Coronary artery (tissue), 2 donors: ENCODE data around the gene GATAD2A.

Source experiments
- DNase-seq: peaks from one replicate; pipeline ENCODE4 v3.0.0-alpha.2; 2017; ENCODE audit warnings: low spot score
- H3K27ac ChIP-seq, 2 donors: fragments of 200-600 bp; sonication (generic); one replicate each; pipeline ENCODE4 v1.5.1; 2016 to 2019
- H3K4me3 ChIP-seq: fragments of 200-600 bp; sonication (generic); 2 replicates; pipeline ENCODE4 v1.5.1; 2016; ENCODE audit warnings: mild to moderate bottlenecking, moderate library complexity
- CTCF ChIP-seq: fragments of 200-600 bp; sonication (generic); IDR thresholded peaks from one replicate; pipeline ENCODE4 v1.5.1; 2019; ENCODE audit warnings: antibody characterized with exemption

Gene GATAD2A

GRCh38 chr19:19487950-19488874 is 82.7 kb downstream of the GATAD2A start:
- Histone ChIP-seq H3K4me3 (peak overlapping the region; percentile 58), H3K27ac (peak overlapping the region; percentile 75 to 90)
- no peak for TF ChIP-seq CTCF
- no peak for DNase-seq

- peak; percentile 91 for DNase-seq
- TF ChIP-seq CTCF = no peak
- peak overlapping the region; percentile 75 to 90 for H3K27ac ChIP-seq
- peak overlapping the region; percentile 58 for H3K4me3 ChIP-seq
Observed at GRCh38 chr19:19488875-19489690, 83.6 kb downstream of the GATAD2A start.

GRCh38 chr19:19489804-19490204 is 84.3 kb downstream of the GATAD2A start:
- no peak for TF ChIP-seq CTCF
- H3K27ac ChIP-seq = peak overlapping the region; percentile 75 to 90
- peak overlapping the region; percentile 58 for H3K4me3 ChIP-seq
- no peak for DNase-seq

- Histone ChIP-seq H3K27ac (peak overlapping the region; percentile 75 to 90), H3K4me3 (peak overlapping the region; percentile 58)
- TF ChIP-seq CTCF = peak; percentile 82
- DNase-seq = no peak
Observed at GRCh38 chr19:19490214-19490968, 84.9 kb downstream of the GATAD2A start.

GRCh38 chr19:19491321-19492025 is 86.0 kb downstream of the GATAD2A start:
- Histone ChIP-seq H3K27ac (no peak overlapping the region), H3K4me3 (no peak overlapping the region)
- no peak for TF ChIP-seq CTCF
- DNase-seq = no peak

- DNase-seq = no peak
- TF ChIP-seq CTCF = no peak
- no peak overlapping the region for H3K4me3 ChIP-seq
- H3K27ac ChIP-seq = no peak overlapping the region
Observed at GRCh38 chr19:19492026-19492610, 86.6 kb downstream of the GATAD2A start.
